Activated gamma-delta T cell treated with anti-CD3 and anti-CD28 coated beads, Interleukin-2, amount 50 U/mL, for 16 hours (primary cell): ENCODE measurements around the gene CCDC93.
"Not testable (repeated sequence)": the region's sequence is repeated elsewhere in the genome, so short reads cannot be mapped to it uniquely, and the experiment has no call there.

Experiments
- DNase-seq: peaks from one replicate; pipeline ENCODE4 v3.0.0-alpha.2; 2020; ENCODE audit warnings: low read depth

Gene CCDC93

GRCh38 chr2:117952701-117953100, 61.2 kb downstream of the CCDC93 start:
- DNase-seq = no peak

GRCh38 chr2:117952228-117952627, 61.6 kb downstream of the CCDC93 start:
- DNase-seq = no peak

- no peak for DNase-seq
Measured at GRCh38 chr2:117949806-117950205, 64.1 kb downstream of the CCDC93 start.

GRCh38 chr2:117948615-117949014, 65.3 kb downstream of the CCDC93 start:
- DNase-seq = no peak

- no peak for DNase-seq
Measured at GRCh38 chr2:117945296-117945695, 68.6 kb downstream of the CCDC93 start.

GRCh38 chr2:117944816-117945215, 69.1 kb downstream of the CCDC93 start:
- no peak for DNase-seq

- no peak for DNase-seq
Measured at GRCh38 chr2:117943013-117943672, 70.7 kb downstream of the CCDC93 start.

GRCh38 chr2:117942551-117942950, 71.3 kb downstream of the CCDC93 start:
- no peak for DNase-seq

- DNase-seq = no peak
Measured at GRCh38 chr2:117941693-117942092, 72.2 kb downstream of the CCDC93 start.

GRCh38 chr2:117940436-117940835, 73.4 kb downstream of the CCDC93 start:
- DNase-seq = no peak

GRCh38 chr2:117938611-117939010, 75.3 kb downstream of the CCDC93 start:
- no peak for DNase-seq

- no peak for DNase-seq
Measured at GRCh38 chr2:117936871-117937428, 76.9 kb downstream of the CCDC93 start.

- no peak for DNase-seq
Measured at GRCh38 chr2:117935954-117936353, 77.9 kb downstream of the CCDC93 start.

GRCh38 chr2:117935456-117935855, 78.4 kb downstream of the CCDC93 start:
- DNase-seq = no peak

- no peak for DNase-seq
Measured at GRCh38 chr2:117933884-117934354, 80.0 kb downstream of the CCDC93 start.

GRCh38 chr2:117931978-117932377, 81.9 kb downstream of the CCDC93 start:
- DNase-seq = no peak

- no peak for DNase-seq
Measured at GRCh38 chr2:117931266-117931665, 82.6 kb downstream of the CCDC93 start.

GRCh38 chr2:117930775-117931174, 83.1 kb downstream of the CCDC93 start:
- DNase-seq = no peak

GRCh38 chr2:117923471-117923870, 90.4 kb downstream of the CCDC93 start:
- not testable (repeated sequence) for DNase-seq

GRCh38 chr2:117921520-117921919, 92.3 kb downstream of the CCDC93 start:
- no peak for DNase-seq

GRCh38 chr2:117918608-117919007, 95.3 kb downstream of the CCDC93 start:
- no peak for DNase-seq

GRCh38 chr2:117917223-117917917, 96.5 kb downstream of the CCDC93 start:
- no peak for DNase-seq

- DNase-seq = no peak
Measured at GRCh38 chr2:117902933-117903332, 110.9 kb downstream of the CCDC93 start.
